GM12878 (cell line): ENCODE results near the gene IL33. TPM values are rescaled to one million over a fixed set of nuclear protein-coding genes. Genes with fewer than 3 reads are reported as not detected.

Experiments used
- ATF7 ChIP-seq: fragments of 450-650 bp; IDR thresholded peaks from 2 replicates; pipeline ENCODE4 v1.6.1; 2016; ENCODE audit warnings: low read depth, mild to moderate bottlenecking
- BCL11A ChIP-seq: IDR thresholded peaks from 2 replicates; pipeline ENCODE4 v1.6.1; 2011; ENCODE audit warnings: low read depth, low read length
- BCLAF1 ChIP-seq: fragments of 450-650 bp; IDR thresholded peaks from 2 replicates; pipeline ENCODE4 v1.6.1; 2017; ENCODE audit warnings: antibody characterized with exemption, mild to moderate bottlenecking, moderate library complexity
- CBFB ChIP-seq: IDR thresholded peaks from 2 replicates; pipeline ENCODE4 v1.6.1; 2016; ENCODE audit warnings: antibody characterized with exemption, low read depth
- CTCF ChIP-seq, 3 experiments: IDR thresholded peaks in 2 of 3; conservative IDR thresholded peaks in 1 of 3; 2 replicates each; pipeline ENCODE4 v1.5.1; 2011; ENCODE audit warnings: low read depth in 3 of 3, low read length in 3 of 3, mild to moderate bottlenecking in 3 of 3, control low read depth in 2 of 3, moderate library complexity in 2 of 3, inconsistent platforms in 1 of 3, mixed read lengths in 1 of 3; ENCODE audit not compliant: control insufficient read depth in 2 of 3, insufficient read depth in 1 of 3; ENCODE audit errors: extremely low read depth in 1 of 3
- E2F4 ChIP-seq: IDR thresholded peaks from 2 replicates; pipeline ENCODE4 v1.6.1; 2012; ENCODE audit warnings: low read depth, low read length, improper control_type of control experiment
- ELK1 ChIP-seq: IDR thresholded peaks from 2 replicates; pipeline ENCODE4 v1.6.1; 2012; ENCODE audit warnings: low read depth, low read length, improper control_type of control experiment
- IRF3 ChIP-seq: fragments of 450-650 bp; IDR thresholded peaks from 2 replicates; pipeline ENCODE4 v1.6.1; 2014; ENCODE audit warnings: mild to moderate bottlenecking
- IRF4 ChIP-seq: IDR thresholded peaks from 2 replicates; pipeline ENCODE4 v1.6.1; 2011; ENCODE audit warnings: low read depth, low read length
- NR2C2 ChIP-seq: IDR thresholded peaks from 2 replicates; pipeline ENCODE4 v1.6.1; 2011; ENCODE audit warnings: borderline replicate concordance, low read depth; ENCODE audit not compliant: control insufficient read depth, insufficient read length
- NRF1 ChIP-seq: conservative IDR thresholded peaks from 2 replicates; pipeline ENCODE4 v1.6.1; 2011; ENCODE audit warnings: mild to moderate bottlenecking, low read depth, low read length, improper control_type of control experiment
- PAX8 ChIP-seq: fragments of 450-650 bp; IDR thresholded peaks from 2 replicates; pipeline ENCODE4 v1.6.1; 2017; ENCODE audit warnings: mild to moderate bottlenecking, moderate library complexity
- PML ChIP-seq: IDR thresholded peaks from 2 replicates; pipeline ENCODE4 v1.6.1; 2012; ENCODE audit warnings: low read length, inconsistent platforms
- SMARCA5 ChIP-seq: fragments of 450-650 bp; IDR thresholded peaks from 2 replicates; pipeline ENCODE4 v1.6.1; 2017; ENCODE audit warnings: mild to moderate bottlenecking
- SREBF1 ChIP-seq: IDR thresholded peaks from 2 replicates; pipeline ENCODE4 v1.6.1; 2012; ENCODE audit warnings: mild to moderate bottlenecking, low read length
- STAT3 ChIP-seq: IDR thresholded peaks from 2 replicates; pipeline ENCODE4 v1.6.1; 2011; ENCODE audit warnings: low read depth, low read length, improper control_type of control experiment
- SUPT20H ChIP-seq: IDR thresholded peaks from 2 replicates; pipeline ENCODE4 v1.6.1; 2011; ENCODE audit warnings: low read depth, mild to moderate bottlenecking, low read length, moderate library complexity, borderline replicate concordance; ENCODE audit not compliant: control insufficient read depth
- TARDBP ChIP-seq: IDR thresholded peaks from 2 replicates; pipeline ENCODE4 v1.6.1; 2016; ENCODE audit warnings: borderline replicate concordance
- TCF3 ChIP-seq: IDR thresholded peaks from 2 replicates; pipeline ENCODE4 v1.6.1; 2012; ENCODE audit warnings: low read depth, mild to moderate bottlenecking, low read length, borderline replicate concordance; ENCODE audit not compliant: insufficient read depth
- TCF7 ChIP-seq: IDR thresholded peaks from 2 replicates; pipeline ENCODE4 v1.6.1; 2014; ENCODE audit warnings: antibody characterized with exemption, borderline replicate concordance
- WRNIP1 ChIP-seq: IDR thresholded peaks from 2 replicates; pipeline ENCODE4 v1.6.1; 2011; ENCODE audit warnings: low read depth, low read length, improper control_type of control experiment, borderline replicate concordance
- ZNF622 ChIP-seq: fragments of 450-650 bp; IDR thresholded peaks from 2 replicates; pipeline ENCODE4 v1.6.1; 2017; ENCODE audit warnings: mild to moderate bottlenecking, inconsistent platforms
- polyA plus RNA-seq, 11 experiments: library from polyadenylated mRNA; depleted of rRNA in 4 of 11; unstranded in 6 of 11; stranded (reverse) in 5 of 11; fragments of >200 nt; fragmentation: Nextera tagmentation in 4 of 11; fragmentation: Illumina TruSeq in 1 of 11; extraction: Ambion mirVana in 4 of 11; extraction: Trizol in 1 of 11; gene quantifications; 1 replicate in 1 of 11; 2 replicates in 10 of 11; pipeline versions ENCODE4 v1.2.1 to v1.2.3, GENCODE V29; 2011 to 2016; ENCODE audit warnings: inconsistent platforms in 2 of 11, missing spikeins in 2 of 11, low read depth in 1 of 11
- total RNA-seq, 4 experiments: library from RNA; depleted of rRNA in 3 of 4; stranded (reverse); fragments of >200 nt in 3 of 4; fragmentation: Illumina TruSeq in 1 of 4; extraction: Trizol in 1 of 4; gene quantifications; 2 replicates each; pipeline versions ENCODE4 v1.2.1 to v1.2.3, GENCODE V29; 2013 to 2021

Gene IL33
- total and polyA plus RNA-seq, 10 of the 15 experiments (the other 5 are each of a cell fraction or from before 2014, with no cell fraction given) = not detected

GRCh38 chr9:6184749-6185645 lies 30.6 kb upstream of the IL33 start (continued):
- TF ChIP-seq E2F4 (no peak), NRF1 (no peak), IRF4 (peak; percentile 98), TCF3 (no peak), PAX8 (no peak), SUPT20H (no peak), SREBF1 (no peak), SMARCA5 (no peak), TARDBP (no peak), WRNIP1 (no peak), CTCF (IDR thresholded peaks at IDR 0.05 in 2 of 3, conservative IDR thresholded peaks at IDR 0.05 in 1 of 3; ENCODE audit: control insufficient read depth in 2 of 3, extremely low read depth in 1 of 3, insufficient read depth in 1 of 3, low read depth in 3 of 3, low read length in 3 of 3) (no peak), STAT3 (no peak), NR2C2 (no peak), ATF7 (no peak), TCF7 (peak; percentile 46; the same call in 1 of the 2 replicates), CBFB (0 out of 2 replicates have a peak, but pooled peaks have one; percentile 26), BCL11A (peak; percentile 89), IRF3 (no peak), ZNF622 (no peak), PML (0 out of 2 replicates have a peak, but pooled peaks have one; percentile 47), BCLAF1 (no peak), ELK1 (no peak)
